Uterine smooth muscle cell (primary cell): ENCODE results near the gene TRIO. TPM values are rescaled to one million over a fixed set of nuclear protein-coding genes. Genes with fewer than 3 reads are reported as not detected.

Source experiments
- total RNA-seq: library from RNA; depleted of rRNA; stranded (reverse); fragments of >200 nt; gene quantifications from 2 replicates; pipeline ENCODE4 v1.2.3, GENCODE V29; 2014

The TRIO gene
- 266 and 274 TPM in 2 replicates for total RNA-seq

DNA sequence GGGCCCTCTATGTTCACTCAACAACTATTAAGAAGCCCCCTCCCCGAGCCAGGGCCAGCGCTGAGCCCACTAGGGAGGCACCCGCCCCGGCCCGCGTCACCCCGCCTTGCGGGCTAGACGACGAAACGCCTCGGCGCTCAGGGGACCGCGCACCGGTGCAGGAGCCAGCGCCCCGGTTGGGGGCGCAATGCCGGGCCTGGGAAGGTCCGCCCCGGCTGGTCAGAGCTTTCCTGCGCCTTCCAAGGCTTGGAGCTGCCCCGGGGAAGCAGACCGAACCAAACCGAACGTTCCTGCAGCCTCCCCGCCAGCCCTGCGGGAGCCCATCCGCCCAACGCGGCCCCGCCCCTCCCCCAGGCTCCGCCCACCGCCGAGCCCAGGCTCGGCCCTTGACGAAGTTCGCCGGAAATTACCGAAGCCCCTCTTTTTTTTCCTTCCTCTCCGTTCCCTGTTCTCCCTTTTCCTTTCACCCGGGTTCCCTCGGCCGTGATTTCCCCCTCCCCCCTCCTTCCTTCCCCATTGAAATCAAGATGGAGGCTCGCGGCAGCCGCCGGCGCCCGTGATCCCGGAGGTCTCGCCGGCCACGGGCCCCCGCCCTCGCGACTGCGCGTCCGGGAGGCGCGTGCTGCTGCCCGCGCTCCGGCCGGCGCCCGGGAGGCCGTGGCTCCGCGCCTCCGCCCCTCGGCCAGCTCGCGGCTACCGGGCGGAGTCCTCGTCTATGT lies at the start of gene TRIO:
Gene TRIO, plus strand, starts transcription at position 516 of the 719 bp plus-strand sequence. CDS start 384 bp downstream, outside the sequence.

Other genes starting within 250 kb of the TRIO start
- 0.11 and 0.37 TPM in 2 replicates for gene DNAH5, start 198.7 kb upstream of the TRIO start, total RNA-seq